HG03565 (cell line): ENCODE results near the gene ALG8.
"Not testable (repeated sequence)": the region's sequence is repeated elsewhere in the genome, so short reads cannot be mapped to it uniquely, and the experiment has no call there.

ENCODE experiments used
- ATAC-seq: cut with Tn5 transposase; IDR thresholded peaks from one replicate; pipeline ENCODE4 v1.9.1; 2021; ENCODE audit warnings: mild to moderate bottlenecking, moderate library complexity; ENCODE audit not compliant: unreplicated experiment

ALG8 gene

DNA sequence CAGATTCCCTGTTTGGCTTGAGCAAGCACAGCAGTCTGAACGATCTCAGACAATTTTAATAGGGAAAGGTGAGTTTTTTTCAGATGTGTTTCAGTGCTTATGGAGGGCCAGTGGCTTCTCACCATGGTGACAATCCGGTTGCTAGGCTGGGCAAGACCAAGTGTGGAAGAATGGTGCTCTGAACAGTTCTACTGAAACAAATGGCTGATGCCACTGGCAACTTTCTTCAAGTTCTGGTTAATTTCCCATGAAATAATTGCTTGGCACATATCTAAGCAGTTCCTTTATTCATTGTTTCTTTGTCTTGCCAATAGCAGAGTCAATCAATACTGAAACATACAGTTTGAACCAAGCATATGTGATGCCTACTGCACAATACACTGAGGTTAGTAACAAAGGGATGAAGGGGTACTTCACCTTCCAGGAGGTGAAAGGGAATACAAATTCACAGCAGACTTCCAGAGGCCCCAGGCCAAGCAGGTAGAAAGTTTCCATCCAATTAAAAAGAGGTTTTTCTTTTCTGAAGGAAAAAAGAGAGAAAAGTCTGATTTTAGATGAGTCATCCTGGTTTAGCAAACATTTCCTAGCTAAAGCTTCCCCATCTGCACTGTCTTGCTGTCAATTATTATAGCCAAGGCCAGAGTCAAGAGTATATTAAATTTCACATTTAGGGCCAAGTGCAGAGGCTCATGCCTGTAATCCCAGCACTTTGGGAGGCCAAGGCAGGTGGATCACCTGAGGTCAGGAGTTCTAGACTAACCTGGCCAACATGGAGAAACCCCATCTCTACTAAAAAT, 38.6 kb downstream of the ALG8 start:
- no peak for ATAC-seq

DNA sequence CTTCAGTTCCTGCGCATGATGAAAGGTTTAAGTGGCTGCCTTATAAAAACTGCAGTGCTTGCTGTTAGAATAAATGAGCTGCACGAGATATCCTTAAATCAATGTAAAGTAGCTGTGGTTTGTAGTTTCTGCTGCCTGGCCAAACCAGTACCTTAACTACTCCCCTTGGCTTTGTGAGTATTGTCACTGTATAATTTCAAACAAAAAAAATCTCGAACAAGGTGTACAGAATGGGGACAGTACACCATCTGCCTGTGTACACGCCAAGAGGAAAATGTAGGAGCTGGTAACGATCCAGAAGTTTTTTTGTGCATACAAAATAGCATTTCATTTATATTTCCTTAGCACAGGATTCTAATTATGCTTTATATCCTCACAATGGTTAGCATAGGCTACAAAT, 39.2 kb downstream of the ALG8 start:
- ATAC-seq: no peak

DNA sequence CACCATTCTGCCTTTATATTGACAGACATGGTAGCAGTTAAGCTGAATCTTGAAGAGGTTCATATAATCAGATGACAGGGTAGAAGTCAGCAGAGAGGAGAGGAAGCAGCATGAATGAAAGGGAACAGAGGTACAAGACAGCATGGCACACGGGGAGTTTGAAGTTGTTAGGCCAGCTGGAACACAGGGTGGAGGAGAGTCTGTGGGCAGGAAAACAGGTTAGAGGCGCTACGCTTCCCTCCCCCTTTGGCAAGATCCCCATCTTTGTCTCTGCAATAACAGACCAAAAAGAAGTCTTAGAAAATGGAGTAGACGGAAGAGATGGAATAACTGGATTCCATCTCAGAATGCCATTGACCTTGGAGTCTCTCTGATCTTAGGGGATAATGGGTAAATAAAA, 39.8 kb downstream of the ALG8 start:
- no peak for ATAC-seq

DNA sequence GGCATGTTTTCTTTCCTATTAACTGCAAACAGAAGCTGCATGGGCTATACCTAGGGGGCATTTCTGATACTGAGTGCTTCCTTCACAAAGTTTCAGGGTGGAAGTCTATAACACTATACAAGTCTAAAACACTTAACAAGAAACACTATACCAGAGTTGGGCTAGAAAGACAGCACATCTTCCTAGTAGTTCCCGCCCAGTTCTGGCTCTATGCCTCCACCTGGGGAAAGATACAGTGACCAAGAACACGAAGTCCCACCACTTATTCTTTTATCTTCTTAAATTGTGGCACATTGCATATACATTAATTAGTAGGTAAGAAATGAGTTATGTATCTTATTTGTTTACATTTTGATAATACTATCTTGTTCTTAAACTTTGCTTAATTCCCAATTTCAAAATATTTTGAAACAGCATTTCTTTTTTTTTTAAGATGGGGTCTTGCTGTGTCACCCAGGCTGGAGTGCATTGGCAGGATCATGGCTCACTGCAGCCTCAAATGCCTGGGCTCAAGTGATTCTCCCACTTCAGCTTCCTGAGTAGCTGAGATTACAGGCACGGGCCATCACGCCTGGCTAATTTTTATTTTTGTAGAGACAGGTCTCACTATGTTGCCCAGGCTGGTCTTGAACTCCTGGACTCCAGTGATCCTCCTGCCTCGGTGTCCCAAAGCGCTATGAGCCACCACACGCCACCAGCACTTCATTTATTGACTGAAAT, 41.6 kb downstream of the ALG8 start:
- ATAC-seq: no peak

DNA sequence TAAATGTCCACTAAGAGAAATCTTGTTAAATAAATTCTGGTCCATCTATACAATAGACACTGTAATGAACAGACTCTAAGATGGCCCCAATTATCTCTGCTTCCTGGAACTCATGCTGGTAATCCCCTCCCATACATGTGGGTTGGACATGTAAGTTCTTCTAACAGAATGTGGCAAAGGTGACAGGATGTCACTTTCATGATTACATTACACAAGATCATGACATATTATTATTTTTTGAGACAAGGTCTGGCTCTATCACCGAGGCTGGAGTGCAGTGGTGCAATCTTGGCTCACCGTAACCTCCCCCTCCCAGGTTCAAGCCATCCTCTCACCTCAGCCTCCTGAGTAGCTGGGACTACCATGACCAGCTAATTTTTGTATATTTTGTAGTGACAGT, 45.2 kb downstream of the ALG8 start:
- no peak for ATAC-seq

DNA sequence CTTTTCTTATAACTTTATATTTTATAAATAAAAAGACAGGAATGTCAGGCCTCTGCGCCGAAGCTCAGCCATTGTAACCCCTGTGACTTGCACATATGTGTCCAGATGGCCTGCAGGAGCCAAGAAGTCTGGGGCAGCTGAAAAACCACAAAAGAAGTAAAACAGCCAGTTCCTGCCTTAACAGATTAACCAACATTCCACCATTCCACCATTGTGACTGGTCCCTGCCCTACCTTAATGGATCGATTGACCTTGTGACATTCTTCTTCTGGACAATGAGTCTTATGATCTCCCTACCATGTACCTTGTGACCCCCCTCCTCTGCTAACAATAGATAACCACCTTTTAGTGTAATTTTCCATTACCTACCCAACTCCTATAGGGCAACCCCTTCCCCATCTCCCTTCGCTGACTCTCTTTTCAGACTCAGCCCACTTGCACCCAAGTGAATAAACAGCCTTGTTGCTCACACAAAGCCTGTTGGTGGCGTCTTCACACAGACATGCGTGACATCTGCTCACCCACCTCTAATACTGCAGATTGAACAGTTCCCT, 52.8 kb downstream of the ALG8 start:
- not testable (repeated sequence) for ATAC-seq

DNA sequence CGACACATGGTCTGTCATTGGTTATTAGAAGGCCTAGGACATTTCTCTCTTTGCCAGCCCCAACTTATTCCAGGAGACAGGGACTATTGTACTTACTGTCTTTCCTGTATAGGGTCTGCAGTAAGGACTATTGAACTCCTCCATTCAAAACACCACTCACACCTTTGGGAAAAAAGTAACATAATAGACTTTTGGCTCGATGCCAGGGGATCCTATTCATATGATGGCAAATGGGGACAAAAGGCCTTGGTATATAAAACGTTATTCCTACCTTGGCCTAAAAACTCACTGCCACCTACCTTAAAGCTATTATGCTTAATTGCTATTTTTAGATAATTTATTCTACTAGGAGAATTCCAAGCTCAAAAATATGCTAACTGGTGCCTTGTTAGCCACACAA, 53.5 kb downstream of the ALG8 start:
- ATAC-seq: no peak

DNA sequence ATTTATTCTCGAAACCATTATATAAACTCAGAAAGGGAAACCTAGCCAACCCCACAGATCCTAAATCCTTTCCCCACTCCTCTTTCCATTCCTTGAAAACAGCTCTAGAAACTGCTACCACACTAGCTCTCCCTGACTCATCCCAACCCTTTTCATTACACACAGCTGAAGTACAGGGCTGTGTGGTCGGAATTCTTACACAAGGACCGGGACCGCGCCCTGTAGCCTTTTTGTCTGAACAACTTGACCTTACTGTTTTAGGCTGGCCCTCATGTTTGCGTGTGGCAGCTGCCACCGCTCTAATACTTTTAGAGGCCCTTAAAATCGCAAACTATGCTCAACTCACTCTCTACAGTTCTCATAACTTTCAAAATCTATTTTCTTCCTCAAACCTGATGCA, 54.9 kb downstream of the ALG8 start:
- ATAC-seq: not testable (repeated sequence)

DNA sequence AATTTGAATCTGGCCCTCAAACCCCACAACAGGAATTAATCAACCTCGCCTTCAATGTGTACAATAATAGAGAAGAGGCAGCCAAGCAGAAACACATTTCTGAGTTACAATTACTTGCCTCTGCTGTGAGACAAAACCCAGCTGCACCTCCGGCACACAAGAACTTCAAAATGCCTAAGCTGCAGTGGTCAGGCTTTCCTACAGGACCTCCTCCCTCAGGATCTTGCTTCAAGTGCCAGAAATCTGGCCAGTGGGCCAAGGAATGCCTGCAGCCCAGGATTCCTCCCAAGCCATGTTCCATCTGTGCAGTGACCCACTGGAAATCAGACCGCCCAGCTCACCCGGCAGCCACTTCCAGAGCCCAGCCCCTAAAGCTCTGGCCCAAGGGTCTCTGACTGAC, 56.4 kb downstream of the ALG8 start:
- no peak for ATAC-seq

DNA sequence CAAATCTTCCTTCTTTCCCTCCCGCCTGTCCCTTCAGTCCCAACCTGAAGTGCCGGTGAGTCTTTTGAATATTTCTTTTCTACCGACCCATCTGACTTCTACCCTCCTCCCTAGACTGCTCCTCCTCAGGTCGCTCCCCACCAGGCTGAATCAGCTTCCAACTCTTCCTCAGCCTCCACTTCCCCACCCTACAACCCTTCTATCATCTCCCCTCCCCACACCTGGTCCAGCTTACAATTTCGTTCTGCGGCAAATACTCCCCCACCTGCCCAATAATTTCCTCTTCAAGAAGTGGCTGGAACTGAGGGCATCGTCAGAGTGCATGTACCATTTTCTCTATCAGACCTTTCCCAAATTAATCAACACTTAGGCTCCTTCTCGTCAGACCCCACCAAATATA, 57.3 kb downstream of the ALG8 start:
- no peak for ATAC-seq

DNA sequence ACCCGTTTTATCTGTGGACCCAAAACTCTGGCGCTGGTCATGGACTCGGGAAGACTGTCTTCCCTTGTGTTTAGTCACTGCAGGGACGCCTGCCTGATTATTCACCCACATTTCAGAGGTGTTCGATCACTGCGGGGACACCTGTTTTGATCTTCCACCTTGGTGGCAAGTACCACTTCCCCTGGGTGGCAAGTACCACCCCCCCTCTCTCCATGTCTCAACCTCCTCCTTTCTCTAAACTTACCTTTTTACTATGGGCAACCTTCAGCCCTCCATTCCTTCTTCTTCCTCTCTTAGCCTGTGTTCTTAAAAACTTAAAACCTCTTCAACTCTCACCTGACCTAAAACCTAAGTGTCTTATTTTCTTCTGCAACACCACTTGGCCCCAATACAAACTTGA, 57.8 kb downstream of the ALG8 start:
- no peak for ATAC-seq

DNA sequence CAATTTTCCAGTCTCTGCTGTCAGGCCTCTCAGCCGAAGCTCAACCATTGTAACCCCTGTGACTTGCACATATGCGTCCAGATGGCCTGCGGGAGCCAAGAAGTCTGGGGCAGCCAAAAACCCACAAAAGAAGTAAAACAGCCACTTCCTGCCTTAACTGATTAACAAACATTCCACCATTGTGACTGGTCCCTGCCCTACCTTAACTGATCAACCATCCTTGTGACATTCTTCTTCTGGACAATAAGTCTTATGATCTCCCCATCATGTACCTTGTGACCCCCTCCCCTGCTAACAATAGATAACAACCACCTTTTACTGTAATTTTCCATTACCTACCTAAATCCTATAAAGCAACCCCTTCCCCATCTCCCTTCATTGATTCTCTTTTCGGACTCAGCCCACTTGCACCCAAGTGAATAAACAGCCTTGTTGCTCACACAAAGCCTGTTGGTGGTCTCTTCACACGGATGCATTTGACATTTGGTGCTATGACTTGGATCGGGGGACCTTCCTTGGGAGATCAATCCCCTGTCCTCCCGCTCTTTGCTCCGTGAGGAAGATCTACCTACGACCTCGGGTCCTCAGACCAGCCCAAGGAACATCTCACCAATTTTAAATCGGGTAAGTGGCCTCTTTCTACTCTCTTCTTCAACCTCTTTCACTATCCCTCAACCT, 58.5 kb downstream of the ALG8 start:
- ATAC-seq: no peak

DNA sequence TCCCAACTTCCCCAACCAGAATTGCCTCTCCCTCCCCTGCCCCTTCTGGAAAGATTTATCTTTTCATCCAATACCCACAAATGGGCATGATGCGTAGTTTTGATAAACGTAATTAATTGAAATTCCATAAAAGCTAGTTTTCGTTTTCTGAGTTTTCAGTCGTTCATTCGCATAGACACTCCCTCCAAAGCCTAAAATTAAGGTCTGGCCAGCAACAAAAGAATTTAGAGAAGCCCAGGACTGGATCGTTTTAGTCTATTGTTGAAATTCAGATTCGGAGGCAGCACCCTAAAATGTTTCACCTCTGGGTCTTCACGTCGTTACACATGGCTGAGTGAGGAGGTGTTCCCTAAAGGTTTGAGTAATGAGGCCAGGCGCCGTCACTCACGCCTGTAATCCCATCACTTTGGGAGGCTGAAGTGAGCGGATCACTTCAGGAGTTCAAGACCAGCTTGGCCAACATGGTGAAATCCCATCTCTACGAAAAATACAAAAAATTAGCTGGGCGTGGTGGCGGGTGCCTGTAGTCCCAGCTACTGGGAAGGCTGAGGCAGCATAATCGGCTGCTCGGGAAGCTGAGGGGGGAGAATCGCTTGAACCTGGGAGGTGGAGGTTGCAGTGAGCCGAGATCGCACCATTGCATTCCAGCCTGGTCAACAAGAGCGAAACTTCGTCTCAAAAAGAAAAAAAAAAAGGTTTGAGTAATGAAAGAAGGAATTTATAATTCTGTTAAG, 59.2 kb downstream of the ALG8 start:
- ATAC-seq: no peak

DNA sequence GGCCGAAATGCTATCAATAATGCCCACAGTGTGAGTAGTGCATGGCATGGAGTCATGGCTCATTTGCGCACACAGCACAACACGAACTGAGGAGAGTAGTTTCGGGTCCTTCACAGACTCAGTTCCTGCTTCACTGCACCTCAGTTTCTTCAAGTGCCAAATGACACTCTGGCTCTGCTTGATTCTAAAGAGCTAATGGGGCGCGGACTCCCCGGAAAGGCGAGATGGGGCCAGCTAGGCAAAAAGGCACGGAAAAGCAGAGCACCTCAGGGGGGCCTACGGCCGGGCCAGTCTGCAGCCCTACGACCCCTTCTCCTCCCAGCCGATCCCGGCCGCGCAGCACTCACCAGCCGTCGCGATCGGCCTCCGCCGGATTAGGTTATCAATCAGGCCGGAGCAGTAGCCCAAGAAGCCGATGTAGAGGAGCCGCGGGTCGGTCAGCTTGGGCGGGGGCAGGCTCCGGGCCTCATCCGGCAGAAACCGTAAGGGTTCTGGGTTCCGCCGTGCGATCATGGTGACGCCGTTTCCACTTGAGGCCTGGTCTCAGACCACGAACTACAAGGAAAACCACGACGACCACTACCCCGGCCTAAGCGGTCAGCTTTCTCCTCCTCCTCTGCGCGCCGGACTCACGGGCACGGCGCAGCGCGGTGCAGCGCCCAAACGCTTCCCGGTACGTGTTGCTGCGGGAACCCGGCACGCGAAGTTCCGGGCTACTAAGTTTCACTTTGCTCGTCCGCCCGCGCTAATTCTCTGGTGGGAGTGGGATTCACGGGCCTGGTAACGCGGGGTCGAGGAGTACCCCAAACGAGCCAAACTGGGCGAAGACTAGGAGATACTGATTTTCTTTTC, 60.0 kb downstream of the ALG8 start, which contains the start of gene NDUFC2:
NDUFC2 (minus strand) TSS at position 631 of the 852 bp plus-strand sequence; CDS start at position 513, 118 bp downstream.
- peak; percentile 61 for ATAC-seq

DNA sequence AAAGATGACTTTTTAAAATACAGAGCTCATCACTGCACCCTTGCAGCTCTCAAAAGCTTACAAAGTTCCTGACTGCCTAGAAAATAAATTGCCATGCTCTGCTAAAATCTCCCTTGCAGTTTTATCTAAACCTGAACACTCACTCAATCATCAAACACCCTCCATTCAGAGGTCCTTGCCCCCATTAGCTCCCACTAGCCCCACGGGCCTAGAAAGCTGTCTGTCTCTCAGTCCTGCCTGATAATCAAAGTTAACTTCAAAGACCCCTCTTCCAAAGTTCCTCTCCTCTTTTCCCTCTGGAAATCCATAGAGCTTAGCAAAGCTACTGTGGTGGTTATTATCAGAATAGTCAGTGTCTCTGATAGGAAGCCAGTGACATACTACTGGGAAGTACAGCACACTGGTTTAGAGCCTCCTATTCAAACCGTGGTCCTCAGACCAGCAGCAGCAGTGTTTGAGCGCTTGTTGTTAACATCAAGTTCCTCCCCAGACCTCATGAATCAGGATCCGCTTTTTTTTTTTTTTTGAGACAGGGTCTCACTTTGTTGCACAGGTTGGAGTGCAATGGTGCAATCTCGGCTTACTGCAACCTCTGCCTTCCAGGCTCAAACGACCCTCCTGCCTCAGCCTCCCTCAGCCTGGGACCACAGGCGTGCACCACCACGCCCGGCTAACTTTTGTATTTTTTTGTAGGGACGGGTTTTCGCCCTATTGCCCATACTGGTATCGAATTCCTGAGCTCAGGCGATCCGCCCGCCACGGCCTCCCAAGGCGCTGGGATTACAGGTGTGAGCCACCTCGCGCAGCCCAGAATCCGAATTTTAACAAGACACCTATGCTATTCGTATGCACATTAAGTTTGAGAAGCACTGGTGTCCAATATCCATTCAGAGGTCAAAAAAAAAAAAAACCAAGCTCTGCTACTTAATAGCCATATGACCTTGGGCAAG, 60.9 kb downstream of the ALG8 start:
- ATAC-seq: no peak

DNA sequence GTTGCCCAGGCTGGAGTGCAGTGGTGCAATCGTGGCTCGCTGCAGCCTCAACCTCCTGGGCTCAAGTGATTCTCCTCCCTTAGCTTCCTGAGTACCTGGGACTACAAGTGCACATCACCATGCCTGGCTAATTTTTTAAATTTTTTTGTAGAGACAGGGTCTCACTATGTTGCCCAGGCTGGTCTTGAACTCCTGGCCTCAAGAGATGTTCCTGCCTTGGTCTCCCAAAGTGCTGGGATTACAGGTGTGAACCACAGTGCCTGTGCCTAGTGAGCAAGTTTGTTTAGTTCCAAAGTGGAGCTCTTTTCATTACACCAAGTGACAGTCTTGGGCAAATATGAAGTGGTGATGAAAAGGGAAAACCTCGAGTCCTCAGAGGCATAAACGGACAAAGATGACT, 61.8 kb downstream of the ALG8 start:
- ATAC-seq: not testable (repeated sequence)

DNA sequence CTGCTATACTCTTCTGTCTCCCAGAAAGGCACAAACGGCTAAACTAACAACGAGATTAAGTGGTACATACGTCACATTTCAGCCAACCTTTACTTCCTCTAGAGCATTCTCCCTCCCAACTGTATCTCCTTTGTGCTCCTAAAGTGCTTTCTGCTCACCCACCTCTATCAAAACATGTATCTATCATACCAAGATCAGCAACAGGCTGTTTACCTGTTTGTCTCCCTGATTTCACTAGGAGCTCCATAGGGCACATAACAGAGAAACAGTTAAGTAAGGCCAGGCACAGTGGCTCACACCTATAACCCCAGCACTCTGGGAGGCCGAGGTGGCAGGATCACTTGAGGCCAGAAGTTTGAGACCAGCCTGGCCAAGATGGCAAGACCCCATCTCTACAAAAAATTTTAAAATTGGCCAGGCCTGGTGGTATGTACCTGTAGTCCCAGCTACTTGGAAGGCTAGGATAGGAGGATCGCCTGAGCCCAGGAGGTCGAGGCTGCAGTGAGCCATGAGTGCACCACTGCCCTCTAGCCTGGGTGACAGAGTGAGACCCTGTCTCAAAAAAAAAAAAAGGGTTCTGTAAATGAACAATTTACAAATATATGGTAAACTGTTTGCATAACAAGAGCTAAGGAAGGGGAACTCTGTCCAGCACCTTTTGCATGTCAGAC, 62.6 kb downstream of the ALG8 start:
- ATAC-seq: no peak

DNA sequence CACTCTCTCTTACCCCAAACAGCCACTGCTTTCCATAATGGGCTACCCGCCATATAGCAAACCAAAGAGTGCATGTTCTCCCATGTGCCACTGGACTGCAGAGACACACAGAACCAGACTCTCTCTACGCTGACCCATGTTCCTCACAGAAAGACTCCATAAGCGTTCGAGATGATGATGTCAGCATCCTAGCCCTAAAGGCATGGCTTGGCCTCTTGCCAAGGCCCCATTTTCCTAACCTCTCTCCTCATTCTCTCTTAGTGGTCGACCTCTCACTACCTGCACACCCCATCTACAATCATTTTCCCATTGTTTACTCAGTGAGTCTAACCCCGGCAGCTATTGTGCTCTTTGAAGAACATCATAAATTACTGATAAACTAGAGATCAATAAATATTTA, 64.7 kb downstream of the ALG8 start:
- no peak for ATAC-seq
